ENCODE measurements around the gene GNB1. TPM values are rescaled to one million over a fixed set of nuclear protein-coding genes. Genes with fewer than 3 reads are reported as not detected.

The GNB1 gene
- polyA plus RNA-seq, 1 donor, result 269 TPM

- DNase-seq, result no peak
These were observed 20.6 kb upstream of the GNB1 start for GRCh38 chr1:1911350-1912041.

DNA sequence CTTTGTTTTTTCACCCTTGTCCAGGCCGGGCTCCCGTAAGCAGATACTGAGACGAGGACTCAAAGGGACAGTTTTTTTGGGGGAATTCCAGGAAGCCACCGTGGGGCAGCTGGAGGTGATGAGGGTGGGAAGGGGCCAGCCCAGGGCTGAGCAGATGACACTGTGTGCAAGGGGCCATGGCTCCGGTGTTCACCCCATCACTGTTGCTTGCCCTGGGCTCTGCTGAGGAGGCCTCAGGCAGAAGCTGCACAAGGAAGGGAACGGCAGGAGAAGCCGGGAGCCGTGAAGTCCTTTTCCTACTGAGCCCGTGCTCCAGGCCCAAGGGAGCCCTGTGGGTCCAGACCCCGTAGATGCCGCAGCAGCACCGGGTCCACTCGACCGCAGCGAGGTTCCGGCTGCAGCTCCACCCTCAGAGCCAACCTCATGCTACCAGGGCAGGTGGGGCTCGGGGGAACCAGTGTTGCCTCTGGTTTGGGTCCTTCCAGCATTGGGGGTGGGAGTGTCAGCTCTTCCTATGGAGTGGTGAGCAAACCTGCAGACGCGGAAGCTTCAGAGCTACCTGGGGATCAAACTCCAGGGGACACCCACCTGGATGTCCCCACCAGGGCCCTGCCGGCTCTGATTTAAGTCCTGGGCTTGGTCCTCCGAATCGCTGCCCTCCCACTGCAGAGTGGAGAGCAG, 19.9 kb upstream of the GNB1 start:
- no peak for DNase-seq

GRCh38 chr1:1910033-1910465, 19.2 kb upstream of the GNB1 start:
- no peak for DNase-seq

DNA sequence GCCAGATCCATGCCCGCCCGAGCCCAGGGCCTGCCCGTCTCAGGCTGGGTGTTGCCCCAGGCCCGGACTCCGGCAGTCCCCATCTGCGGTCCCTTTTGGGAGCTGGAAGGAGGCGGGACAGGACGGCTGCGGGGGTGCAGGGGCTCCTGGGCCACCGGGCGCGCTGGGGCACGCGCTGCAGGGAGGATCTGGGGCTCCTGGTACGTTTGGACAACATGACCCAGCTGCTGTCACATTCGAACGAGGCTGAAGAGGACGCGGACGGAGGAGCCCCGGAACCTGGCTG, 17.6 kb upstream of the GNB1 start:
- DNase-seq, result no peak

DNA sequence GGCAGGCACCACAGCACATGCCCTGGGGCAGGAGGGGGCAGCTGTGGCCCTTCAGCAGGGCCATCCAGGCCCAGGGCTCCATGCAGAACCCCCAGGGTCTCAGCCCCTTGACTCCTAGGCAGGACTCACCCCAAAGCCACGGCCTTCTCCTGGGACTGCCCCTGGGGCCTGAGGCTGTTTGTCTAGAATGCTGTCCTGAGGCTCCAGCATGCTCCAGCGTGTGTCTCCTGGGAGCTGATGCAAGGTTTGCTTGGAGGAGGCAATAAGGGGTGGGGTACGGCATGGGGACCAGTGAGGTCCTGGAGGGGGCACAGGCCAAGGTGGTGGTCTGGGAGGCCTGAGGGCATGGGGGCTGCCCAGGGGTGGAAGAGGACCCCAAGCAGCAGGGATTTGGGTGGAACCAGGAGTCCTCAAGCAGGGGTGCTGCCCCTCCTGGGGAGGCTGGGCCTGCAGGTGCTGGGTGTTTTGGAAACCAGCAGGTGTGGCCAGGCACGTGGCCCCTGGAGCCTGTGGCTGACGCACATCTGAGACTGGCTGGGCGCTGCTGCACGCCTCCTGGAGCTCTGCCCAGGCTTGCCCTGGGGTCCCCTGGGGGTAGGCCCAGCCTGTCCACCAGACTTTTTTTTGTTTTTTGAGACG, 16.3 kb upstream of the GNB1 start:
- DNase-seq, result no peak

- peak; percentile 80 for DNase-seq
These were observed 15.6 kb upstream of the GNB1 start for GRCh38 chr1:1906185-1907097.

DNA sequence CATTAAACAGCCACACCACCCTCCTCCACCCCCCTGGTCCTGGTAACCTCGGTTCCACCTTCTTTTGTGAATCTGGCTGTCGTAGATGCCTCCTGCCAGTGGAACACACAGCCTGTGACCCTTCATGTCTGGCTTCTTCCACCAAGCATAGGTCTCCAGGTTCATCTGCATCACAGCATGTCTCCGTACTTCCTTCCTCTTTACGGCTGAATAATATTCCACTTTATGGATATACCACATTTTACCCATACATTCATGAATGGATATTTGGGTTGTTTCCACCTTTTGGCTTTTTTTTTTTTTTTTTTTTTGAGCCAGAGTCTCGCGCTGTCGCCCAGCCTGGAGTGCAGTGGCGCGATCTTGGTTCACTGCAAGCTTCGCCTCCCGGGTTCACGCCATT, 12.3 kb upstream of the GNB1 start:
- DNase-seq, result no peak

GRCh38 chr1:1901641-1902294, 10.9 kb upstream of the GNB1 start:
- no peak for DNase-seq

GRCh38 chr1:1900883-1901640, 10.2 kb upstream of the GNB1 start:
- no peak for DNase-seq

DNA sequence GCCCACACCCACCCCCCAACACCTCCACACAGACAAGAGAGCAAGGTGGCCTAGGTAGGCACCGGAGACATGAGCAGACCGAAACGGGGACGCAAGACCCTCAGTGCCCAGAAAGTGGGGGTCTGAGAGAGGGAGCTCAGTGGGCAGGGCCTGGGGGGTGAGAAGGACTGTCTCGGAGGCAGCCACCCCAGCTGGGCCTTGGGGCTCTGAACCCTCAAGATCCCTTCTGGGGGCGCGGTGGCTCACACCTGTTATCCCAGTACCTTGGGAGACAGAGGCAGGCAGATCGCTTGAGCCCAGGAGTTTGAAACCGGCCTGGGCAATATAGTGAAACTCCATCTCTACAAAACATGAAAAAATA, 9.1 kb upstream of the GNB1 start:
- DNase-seq, result no peak

DNA sequence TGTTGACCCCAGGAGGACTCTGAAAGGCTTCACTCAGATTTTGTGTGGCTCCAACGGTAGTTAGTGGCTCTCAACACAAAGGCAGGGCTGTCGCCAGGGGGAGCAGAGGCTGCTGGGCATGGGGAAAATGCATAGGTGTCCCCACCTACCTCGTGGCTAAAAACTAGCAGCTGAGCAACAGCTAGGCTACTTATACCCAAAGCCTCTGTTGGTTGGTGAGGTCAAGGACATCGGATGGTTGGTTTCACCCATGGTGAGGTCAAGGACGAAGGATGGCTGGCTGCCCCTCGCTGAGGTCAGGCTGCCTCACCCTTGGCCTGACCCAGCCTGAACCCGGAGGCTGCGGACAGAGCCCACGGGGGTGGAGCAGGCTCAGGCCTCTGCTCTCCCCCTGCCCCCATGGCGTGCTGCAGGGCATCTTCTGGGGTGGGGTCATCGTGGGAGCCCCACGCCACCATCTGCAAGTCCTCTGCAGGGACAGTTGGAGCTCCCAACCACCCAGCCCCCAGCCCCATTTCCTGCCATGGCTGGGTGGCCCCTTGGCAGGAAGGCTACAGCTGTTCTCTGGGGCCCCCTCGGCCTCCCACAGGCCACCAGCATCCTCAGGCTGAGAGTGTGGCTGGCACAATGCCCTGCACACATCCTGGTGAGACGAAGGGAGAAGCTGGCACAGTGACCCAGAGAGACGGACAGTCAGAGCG, 8.5 kb upstream of the GNB1 start:
- no peak for DNase-seq

DNA sequence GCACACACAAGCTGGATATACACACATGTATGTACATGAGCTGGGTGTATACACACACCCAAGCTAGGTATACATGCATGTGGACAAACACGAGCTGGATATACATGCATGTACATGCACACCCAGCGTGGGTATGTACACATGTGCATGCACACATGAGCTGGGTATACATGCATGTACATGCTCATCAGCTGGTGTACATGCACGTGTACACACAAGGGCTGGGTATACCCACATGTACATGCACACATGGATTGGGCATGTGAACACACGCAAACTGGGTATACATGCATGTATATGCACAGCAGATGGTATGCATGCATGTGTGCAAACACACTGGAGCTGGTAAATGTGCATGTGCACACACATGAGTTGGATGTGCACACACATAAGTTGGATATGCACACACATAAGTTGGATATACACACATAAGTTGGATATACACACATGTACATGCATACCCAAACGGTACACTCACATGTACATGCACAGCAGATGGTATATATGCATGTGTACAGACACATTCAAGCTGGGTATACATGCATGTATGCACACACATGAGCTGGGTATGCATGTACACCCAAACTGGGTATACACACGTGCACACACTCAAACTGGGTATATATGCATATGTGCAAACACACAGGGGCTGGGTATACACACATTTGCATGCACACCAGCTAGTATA, 7.5 kb upstream of the GNB1 start:
- DNase-seq, result no peak

DNA sequence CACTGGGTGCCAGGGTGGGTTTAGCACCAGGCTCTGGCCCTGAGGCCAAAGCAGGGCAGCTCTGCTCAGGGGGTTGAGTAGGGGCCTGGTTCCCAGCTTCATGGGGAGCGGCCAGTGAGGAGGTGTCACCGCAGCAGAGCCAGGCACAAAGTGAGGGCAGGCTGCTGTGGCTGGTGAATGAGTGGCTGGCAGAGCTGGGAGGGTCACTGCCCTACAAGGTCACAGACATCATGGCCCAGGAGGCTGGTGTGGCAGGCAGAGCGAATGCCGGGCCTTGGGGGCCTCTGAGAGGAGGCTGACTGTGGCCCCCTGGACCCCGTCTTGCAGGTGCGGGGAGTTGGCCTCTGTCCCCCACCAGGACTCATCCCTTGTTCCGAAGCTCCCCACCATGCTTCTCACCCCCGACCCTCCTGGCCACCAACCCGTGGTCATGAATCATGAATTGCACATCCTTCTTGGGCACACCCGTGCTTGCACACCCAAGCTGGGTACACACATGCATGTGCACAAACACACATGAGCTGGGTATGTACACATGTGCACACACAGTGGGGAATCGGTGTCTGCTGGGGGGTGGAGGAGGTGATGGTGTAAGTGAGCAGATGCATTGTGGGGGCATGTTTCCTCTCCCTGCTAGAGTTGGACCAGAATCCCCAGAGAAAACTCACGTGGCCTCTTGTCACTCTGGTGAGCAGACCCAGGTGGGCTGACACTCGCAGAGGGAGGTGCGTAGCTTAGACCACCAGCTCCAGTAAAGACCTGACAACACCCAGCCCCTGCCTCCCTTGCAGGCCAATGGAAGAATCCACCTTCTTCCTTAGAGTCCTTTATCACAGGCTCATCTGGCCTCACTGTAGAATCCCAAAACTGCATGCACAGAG, 4.8 kb upstream of the GNB1 start:
- no peak for DNase-seq

GRCh38 chr1:1895060-1895418, 4.2 kb upstream of the GNB1 start:
- DNase-seq, result no peak

DNA sequence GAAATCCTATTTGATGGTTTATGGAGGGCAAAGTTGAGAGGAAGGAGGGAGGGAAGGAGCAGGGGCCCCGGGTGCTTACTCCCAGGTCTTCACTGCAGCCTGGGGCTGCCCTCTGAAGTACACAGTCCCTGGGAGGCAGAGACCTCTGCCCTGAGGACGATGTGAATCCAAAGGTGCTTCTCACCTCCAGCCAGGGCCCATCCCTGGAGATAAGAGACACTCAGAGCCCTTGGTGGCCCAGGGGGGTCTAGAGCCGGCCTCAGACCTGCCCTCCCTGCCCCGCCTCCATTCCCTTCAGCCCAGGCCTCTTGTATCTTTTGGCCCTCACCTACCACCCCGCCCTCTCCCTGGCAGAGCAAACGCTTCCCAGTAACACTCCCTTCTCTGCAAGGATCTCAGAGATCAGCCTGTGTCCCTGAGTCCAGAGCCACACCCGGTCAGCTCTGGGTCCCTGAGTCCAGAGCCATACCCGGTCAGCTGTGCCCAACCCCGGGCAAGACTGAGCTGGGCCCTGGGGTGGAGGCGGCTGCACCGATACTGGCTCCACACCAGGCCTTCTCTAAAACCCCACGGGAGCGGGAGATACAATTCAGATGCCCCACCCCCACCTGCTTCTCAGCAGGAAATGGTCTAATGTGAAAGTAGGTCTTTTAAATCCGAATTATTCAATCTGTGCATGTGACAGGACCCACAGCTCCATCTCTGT, 3.6 kb upstream of the GNB1 start:
- DNase-seq, result no peak

DNA sequence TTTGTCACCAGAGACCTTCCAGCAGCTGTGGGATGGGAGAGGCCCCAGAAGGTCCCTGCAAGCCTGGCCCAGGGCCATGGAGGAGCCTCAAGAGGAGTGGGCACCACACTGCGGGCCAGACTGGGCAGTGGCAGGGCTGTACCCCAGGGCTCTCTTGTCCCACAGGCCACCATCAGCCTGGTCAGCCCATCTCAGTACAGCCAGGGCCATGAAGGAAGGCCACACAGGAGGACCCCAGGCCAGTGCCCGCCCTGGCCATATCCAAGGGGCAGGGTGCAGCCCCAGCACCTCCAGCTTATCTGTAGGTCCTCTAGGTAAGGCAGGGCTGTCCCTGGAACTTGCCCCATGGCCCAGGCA, 3.1 kb upstream of the GNB1 start:
- DNase-seq, result no peak

DNA sequence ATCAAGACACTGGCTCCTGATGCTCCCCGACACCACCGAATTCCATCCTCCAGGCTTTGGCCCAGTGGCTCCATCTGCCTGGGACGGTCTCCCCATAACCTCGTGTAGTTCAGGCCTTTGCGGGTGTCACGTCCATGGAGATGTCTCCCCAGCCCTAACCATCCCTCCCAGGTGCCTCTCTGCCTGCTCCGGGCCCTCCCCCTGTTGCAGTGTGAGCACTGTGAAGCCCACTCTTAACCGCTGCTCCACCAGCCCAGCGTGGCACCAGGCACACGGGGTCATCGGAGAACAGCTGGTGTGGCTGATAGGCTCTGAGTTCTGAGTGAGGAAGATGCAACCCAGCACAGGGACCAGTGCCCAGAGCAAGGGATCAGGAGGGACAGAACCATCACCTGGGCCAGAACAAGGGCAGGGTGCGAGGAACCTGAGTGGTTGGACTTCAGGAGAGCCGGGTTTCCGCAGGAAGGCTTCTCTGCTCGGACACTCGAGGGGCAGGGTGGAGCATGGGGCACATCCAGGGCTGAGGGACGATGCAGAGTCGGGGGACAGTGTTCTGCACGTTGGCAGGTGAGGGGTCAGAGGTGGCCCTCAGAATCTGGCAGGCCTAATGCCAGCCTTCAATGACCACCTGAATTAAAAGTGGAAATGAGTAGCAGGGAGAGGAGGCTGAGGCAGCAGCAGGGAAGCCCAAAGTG, 2.6 kb upstream of the GNB1 start:
- no peak for DNase-seq

DNA sequence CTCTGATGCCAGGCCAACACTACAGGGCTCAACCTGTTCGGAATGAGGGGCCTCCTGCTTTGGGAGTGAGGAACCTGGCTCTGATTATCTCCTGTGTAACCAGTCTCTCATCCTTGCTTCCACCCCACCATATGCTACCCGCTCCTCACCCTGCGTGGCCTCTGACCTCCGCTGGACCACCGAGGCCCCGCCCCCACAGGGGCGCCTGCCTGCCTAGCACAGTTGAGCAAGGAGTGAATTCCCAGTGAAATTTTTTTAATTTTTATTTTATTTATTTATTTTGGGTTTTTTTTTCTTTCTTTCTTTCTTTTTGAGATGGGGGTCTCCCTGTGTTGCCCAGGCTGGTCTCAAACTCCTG, 1.9 kb upstream of the GNB1 start:
- no peak for DNase-seq

Data from left kidney (tissue), 2 donors.